Neural cell (in vitro differentiated cells): ENCODE data around the gene PRR30. TPM values are rescaled to one million over a fixed set of nuclear protein-coding genes. Genes with fewer than 3 reads are reported as not detected.

ENCODE experiments used
- H2AFZ ChIP-seq: fragments of 200-600, 300-800 bp; sonication (generic), shearing (Covaris generic); 2 replicates; pipeline ENCODE4 v1.6.0; 2014; ENCODE audit warnings: low read depth, mild to moderate bottlenecking, antibody characterized with exemption, low read length, moderate library complexity
- H3F3A ChIP-seq: fragments of 200-600 bp; shearing (Covaris generic); 2 replicates; pipeline ENCODE4 v1.6.1; 2016; ENCODE audit warnings: mild to moderate bottlenecking, moderate library complexity, mixed read lengths, antibody characterized with exemption, low read length; ENCODE audit not compliant: insufficient read depth, poor library complexity, severe bottlenecking
- H3K27ac ChIP-seq: fragments of 200-600, 300-800 bp; sonication (generic), shearing (Covaris generic); 2 replicates; pipeline ENCODE4 v1.5.1; 2014; ENCODE audit warnings: mild to moderate bottlenecking, low read length, moderate library complexity
- H3K27me3 ChIP-seq: fragments of 300-800, 200-600 bp; sonication (generic), shearing (Covaris generic); 2 replicates; pipeline ENCODE4 v1.6.0; 2014; ENCODE audit warnings: mild to moderate bottlenecking, low read depth, low read length, moderate library complexity; ENCODE audit not compliant: insufficient read depth
- H3K36me3 ChIP-seq: fragments of 300-800, 200-600 bp; sonication (generic), shearing (Covaris generic); 2 replicates; pipeline ENCODE4 v1.5.1; 2014; ENCODE audit warnings: mild to moderate bottlenecking, antibody characterized with exemption, low read length, moderate library complexity; ENCODE audit not compliant: insufficient read depth
- H3K4me2 ChIP-seq: fragments of 300-800, 200-600 bp; sonication (generic), shearing (Covaris generic); 2 replicates; pipeline ENCODE4 v1.6.0; 2014; ENCODE audit warnings: mild to moderate bottlenecking, low read length
- H3K4me3 ChIP-seq: fragments of 300-800, 200-600 bp; sonication (generic), shearing (Covaris generic); 2 replicates; pipeline ENCODE4 v1.5.1; 2014; ENCODE audit warnings: mild to moderate bottlenecking, low read length, moderate library complexity
- H3K79me2 ChIP-seq: fragments of 200-600 bp; shearing (Covaris generic); replicated peaks from 2 replicates; pipeline ENCODE4 v1.6.0; 2014; ENCODE audit warnings: mild to moderate bottlenecking, low read length, moderate library complexity; ENCODE audit not compliant: insufficient read depth
- H3K9ac ChIP-seq: fragments of 300-800, 200-600 bp; sonication (generic), shearing (Covaris generic); 2 replicates; pipeline ENCODE4 v1.6.1; 2016; ENCODE audit warnings: mild to moderate bottlenecking, low read length, mixed read lengths
- H3K9me2 ChIP-seq: fragments of 200-600 bp; shearing (Covaris generic); 2 replicates; pipeline ENCODE4 v1.6.1; 2016; ENCODE audit warnings: mild to moderate bottlenecking, low read length, mixed read lengths; ENCODE audit not compliant: insufficient read depth
- H3K9me3 ChIP-seq: fragments of 200-600, 300-800 bp; sonication (generic), shearing (Covaris generic); 2 replicates; pipeline ENCODE4 v1.6.1; 2016; ENCODE audit warnings: mild to moderate bottlenecking, mixed run types, low read length, moderate library complexity, mixed read lengths
- H4K20me1 ChIP-seq: fragments of 200-600 bp; shearing (Covaris generic); 2 replicates; pipeline ENCODE4 v1.6.1; 2016; ENCODE audit warnings: mild to moderate bottlenecking, mixed run types; ENCODE audit not compliant: insufficient read depth
- CTCF ChIP-seq: fragments of 450-650 bp; IDR thresholded peaks from 2 replicates; pipeline ENCODE4 v1.5.1; 2014; ENCODE audit warnings: antibody characterized with exemption, mild to moderate bottlenecking, moderate library complexity; ENCODE audit not compliant: poor library complexity, severe bottlenecking
- EP300 ChIP-seq: fragments of 450-650 bp; conservative IDR thresholded peaks from 2 replicates; pipeline ENCODE4 v1.6.1; 2014; ENCODE audit warnings: antibody characterized with exemption, mild to moderate bottlenecking, moderate library complexity; ENCODE audit not compliant: poor library complexity, severe bottlenecking
- EZH2 ChIP-seq: fragments of 200-600, 300-800 bp; shearing (Covaris generic), sonication (generic); IDR thresholded peaks from 2 replicates; pipeline ENCODE4 v1.6.1; 2014; ENCODE audit warnings: antibody characterized with exemption, low read length, borderline replicate concordance, mild to moderate bottlenecking; ENCODE audit not compliant: insufficient read depth, poor library complexity, severe bottlenecking
- MXI1 ChIP-seq: fragments of 450-650 bp; conservative IDR thresholded peaks from 2 replicates; pipeline ENCODE4 v1.6.1; 2014; ENCODE audit warnings: antibody characterized with exemption, mild to moderate bottlenecking; ENCODE audit not compliant: poor library complexity, severe bottlenecking
- POLR2AphosphoS5 ChIP-seq: IDR thresholded peaks from 2 replicates; pipeline ENCODE4 v1.6.1; 2012
- RAD21 ChIP-seq: fragments of 450-650 bp; conservative IDR thresholded peaks from 2 replicates; pipeline ENCODE4 v1.6.1; 2014; ENCODE audit warnings: antibody characterized with exemption, mild to moderate bottlenecking, moderate library complexity
- REST ChIP-seq: IDR thresholded peaks from 2 replicates; pipeline ENCODE4 v1.6.1; 2012; ENCODE audit warnings: borderline replicate concordance
- SMC3 ChIP-seq: fragments of 450-650 bp; conservative IDR thresholded peaks from 2 replicates; pipeline ENCODE4 v1.6.1; 2014; ENCODE audit warnings: antibody characterized with exemption, mild to moderate bottlenecking, moderate library complexity; ENCODE audit not compliant: poor library complexity
- TAF1 ChIP-seq: IDR thresholded peaks from 2 replicates; pipeline ENCODE4 v1.6.1; 2012; ENCODE audit warnings: low read depth
- polyA plus RNA-seq: library from polyadenylated mRNA; depleted of rRNA; stranded (reverse); fragments of >200 nt; gene quantifications from 2 replicates; pipeline ENCODE4 v1.2.3, GENCODE V29; 2014

The PRR30 gene
- polyA plus RNA-seq, 1 donor from 2014 or later, result not detected

- Histone ChIP-seq H3K36me3 (no peaks in the 10 kb centered on the region), H3K4me2 (no peak overlapping the region), H3K9me3 (no peaks in the 10 kb centered on the region), H3K4me3 (no peak overlapping the region), H3K79me2 (no peaks in the 10 kb centered on the region), H3K27me3 (no peaks in the 10 kb centered on the region), H3K9me2 (no peaks in the 10 kb centered on the region), H3F3A (no peaks in the 10 kb centered on the region), H3K27ac (no peak overlapping the region), H4K20me1 (no peaks in the 10 kb centered on the region), H3K9ac (no peak overlapping the region), H2AFZ (no peak overlapping the region)
- TF ChIP-seq POLR2AphosphoS5, result no peak
Measured at GRCh38 chr2:27164960-27165763, 26.0 kb upstream of the PRR30 start.

- H3K4me3 ChIP-seq, result no peak overlapping the region
- H3F3A ChIP-seq, result no peaks in the 10 kb centered on the region
- no peak overlapping the region for H3K4me2 ChIP-seq
- no peaks in the 10 kb centered on the region for H3K9me3 ChIP-seq
- H3K27me3 ChIP-seq, result no peaks in the 10 kb centered on the region
- H3K36me3 ChIP-seq, result no peaks in the 10 kb centered on the region
- no peak overlapping the region for H3K27ac ChIP-seq
- TF ChIP-seq MXI1, result no peak
- no peak for TF ChIP-seq REST
- TF ChIP-seq RAD21, result no peak
- TF ChIP-seq SMC3, result no peak
- no peak for TF ChIP-seq EP300
- no peak for TF ChIP-seq CTCF
- no peak for TF ChIP-seq EZH2
- TF ChIP-seq POLR2AphosphoS5, result no peak
- no peak for TF ChIP-seq TAF1
- no peak overlapping the region for H3K9ac ChIP-seq
- H4K20me1 ChIP-seq, result no peaks in the 10 kb centered on the region
- H2AFZ ChIP-seq, result no peak overlapping the region
- no peaks in the 10 kb centered on the region for H3K9me2 ChIP-seq
- no peaks in the 10 kb centered on the region for H3K79me2 ChIP-seq
Measured at GRCh38 chr2:27162151-27163121, 23.2 kb upstream of the PRR30 start.
